PFSK-1 (cell line): Measurements from ENCODE around the gene FFAR4.

Experiments
- FOXP2 ChIP-seq: optimal IDR thresholded peaks from 2 replicates; pipeline ENCODE3; 2011; ENCODE audit warnings: borderline replicate concordance, control low read depth, inconsistent platforms; ENCODE audit not compliant: insufficient read depth; ENCODE audit errors: extremely low read length, extremely low read depth
- POLR2AphosphoS5 ChIP-seq: IDR thresholded peaks from 2 replicates; pipeline ENCODE4 v1.6.1; 2012; ENCODE audit warnings: low read depth, mild to moderate bottlenecking, control low read depth, low read length, moderate library complexity
- REST ChIP-seq, 2 experiments: IDR thresholded peaks; 2 replicates each; pipeline versions ENCODE4 v1.6.1 to v1.8.0; 2011 to 2012; ENCODE audit warnings: low read depth in 2 of 2, low read length in 2 of 2, control low read depth in 1 of 2, inconsistent platforms in 1 of 2, mild to moderate bottlenecking in 1 of 2, moderate library complexity in 1 of 2; ENCODE audit not compliant: insufficient read depth in 1 of 2
- SIN3A ChIP-seq: IDR thresholded peaks from 2 replicates; pipeline ENCODE4 v1.6.1; 2012; ENCODE audit warnings: mild to moderate bottlenecking, low read length, moderate library complexity, borderline replicate concordance; ENCODE audit not compliant: insufficient read depth
- TAF1 ChIP-seq: IDR thresholded peaks from 2 replicates; pipeline ENCODE4 v1.6.1; 2012; ENCODE audit warnings: low read length, control low read depth, borderline replicate concordance; ENCODE audit not compliant: insufficient read depth

GRCh38 chr10:93596539-93596938 lies 30.1 kb downstream of the FFAR4 start:
- no peak for TF ChIP-seq POLR2AphosphoS5
- TF ChIP-seq SIN3A = no peak
- TF ChIP-seq REST (IDR thresholded peaks at IDR 0.05; ENCODE audit: insufficient read depth in 1 of 2, low read depth in 2 of 2, low read length in 2 of 2) = no peak
- no peak for TF ChIP-seq TAF1
- no peak for TF ChIP-seq FOXP2
